ENCODE results near the gene TIE1.

GRCh38 chr1:43267291-43267805 is 33.4 kb upstream of the TIE1 start:
- TF ChIP-seq POLR2AphosphoS5 (IDR thresholded peaks at IDR 0.05; ENCODE audit: low read depth, low read length) (no peak), SIN3A (IDR thresholded peaks at IDR 0.05; ENCODE audit: borderline replicate concordance, insufficient read depth, low read length) (no peak)

Data from PFSK-1 (cell line).